ENCODE results near the gene TMEM233.

Gene TMEM233

GRCh38 chr12:119660076-119660475, 66.5 kb downstream of the TMEM233 start:
- no peak for DNase-seq

GRCh38 chr12:119661882-119662281, 68.3 kb downstream of the TMEM233 start:
- no peak for DNase-seq

DNA sequence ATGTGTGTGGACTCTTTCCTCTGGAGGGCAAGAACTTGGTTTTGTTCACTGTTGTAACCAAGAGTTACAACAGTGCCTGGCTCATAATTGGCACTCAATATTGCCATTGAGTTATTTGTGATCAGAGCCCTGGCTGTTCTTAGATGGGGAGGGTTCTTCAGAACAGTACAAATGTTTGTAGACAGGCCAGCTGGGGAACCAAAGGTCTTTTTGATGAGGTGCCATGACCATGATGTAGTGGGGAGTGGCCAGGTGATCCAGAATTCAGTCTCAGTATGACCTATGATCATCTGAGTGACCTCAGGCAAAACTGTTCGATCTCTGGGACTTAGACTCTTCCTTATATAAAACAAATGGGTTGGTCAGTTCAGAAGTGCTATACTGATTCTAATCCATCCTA, 71.1 kb downstream of the TMEM233 start:
- DNase-seq = no peak

DNA sequence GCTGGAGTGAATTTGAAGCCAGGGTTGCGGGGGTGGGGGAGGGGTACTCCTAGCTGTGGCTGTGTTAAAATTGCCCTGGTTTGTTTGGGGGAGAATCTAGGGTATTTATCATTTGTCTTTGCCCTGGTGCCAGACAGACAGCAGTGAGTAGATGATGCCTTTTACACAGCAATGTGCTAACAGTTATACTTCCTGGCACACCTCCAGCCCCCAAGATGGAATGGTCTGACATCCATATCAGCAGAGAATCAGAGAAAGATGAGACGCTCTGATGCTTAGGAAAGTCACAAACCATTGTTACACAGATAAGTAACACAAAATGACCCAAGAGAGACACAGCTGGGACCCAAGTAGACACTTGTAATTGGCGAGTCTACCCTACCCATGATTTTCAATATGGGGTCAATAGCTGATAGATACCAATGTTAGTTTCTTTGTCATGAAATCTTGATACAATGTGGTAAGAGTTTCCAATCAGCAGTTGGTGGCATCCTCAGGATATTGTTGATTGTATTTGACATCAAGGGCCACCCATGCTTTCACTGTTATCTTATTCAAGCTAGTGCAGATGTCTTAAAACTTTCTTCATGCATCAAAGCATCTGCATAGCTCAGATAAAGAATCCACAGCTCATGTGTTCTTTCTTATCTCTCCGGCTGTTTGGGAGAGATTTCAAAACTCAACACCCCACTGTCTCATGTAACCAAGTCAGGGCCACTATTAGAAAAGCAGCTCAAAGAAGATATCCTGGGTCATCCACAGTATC, 71.8 kb downstream of the TMEM233 start:
- no peak for DNase-seq

DNA sequence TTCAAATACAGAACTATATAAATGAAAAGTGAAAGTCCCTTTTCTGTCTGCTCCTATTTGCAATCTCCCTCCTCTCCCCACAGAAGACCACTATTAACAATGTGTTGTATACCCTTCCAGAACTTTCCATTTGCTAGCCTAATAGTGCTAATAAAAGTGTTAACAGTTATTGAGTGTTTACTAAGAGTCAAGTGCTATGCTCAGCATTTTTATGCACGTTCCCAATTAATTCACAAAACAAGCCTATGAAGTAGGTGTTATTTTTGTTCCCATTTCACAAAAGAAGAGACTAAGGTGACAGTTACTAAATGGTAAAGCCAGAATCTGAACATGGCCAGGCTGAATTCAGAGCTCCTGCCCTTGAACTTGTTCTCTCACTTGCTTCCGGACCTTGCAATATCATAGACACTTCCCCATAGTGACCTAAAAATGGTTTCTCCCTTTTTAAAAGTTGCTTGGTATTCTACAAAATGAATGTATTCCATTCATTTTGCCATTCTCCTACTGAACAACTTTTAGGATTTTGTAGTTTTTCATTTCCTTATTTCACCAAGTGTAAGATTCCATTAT, 72.7 kb downstream of the TMEM233 start:
- no peak for DNase-seq

DNA sequence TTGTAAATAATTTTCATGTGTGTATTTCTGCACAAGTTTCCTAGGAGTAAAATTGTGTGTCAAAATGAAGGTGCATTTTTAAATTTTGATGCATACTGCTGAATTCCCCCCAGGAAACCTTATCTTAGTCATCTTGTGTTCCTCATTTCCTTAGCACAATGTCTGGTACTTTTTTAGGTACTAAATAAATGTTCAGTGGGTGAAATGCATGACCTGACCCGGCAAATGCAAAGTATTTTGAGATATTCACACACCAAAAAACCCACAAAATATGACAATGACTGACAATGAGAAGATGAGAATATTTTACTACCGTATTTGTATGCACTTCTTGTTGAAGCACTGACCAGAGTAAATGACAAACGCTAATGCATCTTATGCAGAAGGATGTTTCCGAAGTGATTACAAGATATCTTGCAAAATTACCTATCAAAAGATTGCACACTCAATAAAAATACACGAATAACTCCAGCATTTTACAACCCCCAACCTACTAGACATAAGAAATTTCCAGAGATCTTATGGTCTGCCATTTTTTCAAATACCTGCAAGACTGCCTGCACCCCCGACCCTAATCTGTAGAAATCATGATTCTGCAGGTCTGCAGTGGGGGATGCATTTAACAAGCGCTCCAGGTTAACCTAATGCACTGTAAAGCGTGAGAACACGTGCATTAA, 73.5 kb downstream of the TMEM233 start:
- no peak for DNase-seq

- peak; percentile 93 for DNase-seq
These were observed 74.2 kb downstream of the TMEM233 start, which contains the start of gene PRKAB1 for GRCh38 chr12:119667577-119668323. Gene PRKAB1 (plus strand): TSS chr12:119668133. CDS start chr12:119668245, 112 bp downstream.

DNA sequence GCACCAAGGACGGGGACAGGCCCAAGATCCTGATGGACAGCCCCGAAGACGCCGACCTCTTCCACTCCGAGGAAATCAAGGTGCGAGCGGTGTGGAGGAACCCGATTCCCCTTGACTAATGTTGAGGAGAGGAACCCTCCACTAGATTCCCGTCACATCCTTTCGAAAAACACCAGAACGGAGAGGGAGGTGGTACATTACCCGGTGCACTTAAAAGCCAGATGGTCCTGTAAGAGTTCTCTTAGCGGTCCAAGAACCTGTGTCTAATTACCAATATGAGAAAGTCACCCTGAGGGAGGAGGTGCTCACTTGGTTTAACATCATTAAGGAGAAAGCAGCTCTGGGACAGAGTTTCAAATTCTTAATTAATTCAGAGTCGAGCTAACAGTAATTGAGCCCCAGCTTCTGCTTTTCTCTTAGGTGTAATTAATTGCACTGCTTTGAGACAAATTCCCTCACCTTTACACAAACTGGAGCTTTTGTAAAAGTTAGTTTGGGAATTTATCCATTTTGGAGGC, 74.8 kb downstream of the TMEM233 start:
- DNase-seq = no peak

GRCh38 chr12:119669744-119670472, 76.3 kb downstream of the TMEM233 start:
- no peak for DNase-seq

- no peak for DNase-seq
These were observed 77.5 kb downstream of the TMEM233 start for GRCh38 chr12:119671070-119671469.

- DNase-seq = no peak
These were observed 78.6 kb downstream of the TMEM233 start for GRCh38 chr12:119672194-119672593.

- no peak for DNase-seq
These were observed 80.1 kb downstream of the TMEM233 start for GRCh38 chr12:119673634-119674033.

- DNase-seq = no peak
These were observed 81.0 kb downstream of the TMEM233 start for GRCh38 chr12:119674560-119674959.

- no peak for DNase-seq
These were observed 82.4 kb downstream of the TMEM233 start for GRCh38 chr12:119676022-119676421.

- no peak for DNase-seq
These were observed 83.0 kb downstream of the TMEM233 start for GRCh38 chr12:119676573-119676972.

DNA sequence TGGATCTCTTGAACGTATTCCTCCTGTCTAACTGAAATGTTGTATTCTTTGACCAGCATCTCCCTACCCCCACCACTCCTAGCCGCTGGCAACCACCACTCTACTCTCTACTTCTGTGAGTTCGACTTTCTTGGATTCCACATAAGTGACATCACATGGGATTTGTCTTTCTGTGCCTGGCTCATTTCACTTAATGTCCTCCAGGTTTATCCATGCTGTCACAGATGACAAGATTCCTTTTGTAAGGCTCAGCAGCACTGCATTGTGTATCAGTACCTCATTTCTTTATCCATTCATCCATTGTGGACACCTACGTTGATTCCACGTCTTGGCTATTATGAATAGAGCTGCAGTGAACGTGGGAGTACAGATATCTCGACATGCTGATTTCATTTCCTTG, 84.9 kb downstream of the TMEM233 start:
- DNase-seq = no peak

DNA sequence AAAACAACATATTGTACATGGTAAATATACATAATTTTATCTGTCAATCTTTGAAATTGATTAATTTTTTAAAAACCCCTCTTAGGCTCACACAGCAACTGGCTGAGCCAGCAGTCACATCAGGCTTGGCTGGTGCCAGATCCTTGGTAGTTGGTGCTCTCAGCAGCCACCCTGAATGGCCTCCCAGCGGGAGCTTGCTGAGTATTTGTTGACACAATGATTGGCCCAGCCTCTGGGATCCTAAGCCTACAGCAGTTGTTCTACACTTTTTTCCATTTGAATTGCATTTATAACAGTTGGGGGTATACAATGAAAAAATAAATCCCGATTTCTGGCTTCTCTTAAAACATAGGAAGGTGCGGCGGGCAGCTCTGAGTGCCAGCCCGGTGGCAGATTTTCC, 85.5 kb downstream of the TMEM233 start:
- no peak for DNase-seq

- DNase-seq = no peak
These were observed 85.9 kb downstream of the TMEM233 start for GRCh38 chr12:119679490-119679889.

- no peak for DNase-seq
These were observed 87.5 kb downstream of the TMEM233 start for GRCh38 chr12:119681111-119681510.

GRCh38 chr12:119681728-119682638, 88.4 kb downstream of the TMEM233 start:
- DNase-seq = no peak

GRCh38 chr12:119682639-119683252, 89.2 kb downstream of the TMEM233 start:
- no peak for DNase-seq

Measured in activated T-cell treated with anti-CD3 and anti-CD28 coated beads, Interleukin-2, amount 50 U/mL, for 1 hour (primary cell).